Pancreas (tissue), 10 donors: ENCODE measurements around the gene MEAF6. TPM values are rescaled to one million over a fixed set of nuclear protein-coding genes. Genes with fewer than 3 reads are reported as not detected.

Experiments used
- ATAC-seq, 4 donors: fragments of 200-7000 bp; cut with Tn5 transposase; one replicate each; pipeline versions ENCODE4 v1.8.0 to v1.9.1; 2020; ENCODE audit warnings: mild to moderate bottlenecking in 4 of 4, moderate library complexity in 4 of 4
- DNase-seq, 6 donors: peaks; one replicate each; pipeline ENCODE4 v3.0.0-alpha.2; 2020
- FAIRE-seq: peaks from 2 replicates; lab custom pipeline; 2012; peaks lifted over from hg19 to GRCh38; lab: Jason Lieb, UNC
- H3K27ac ChIP-seq, 4 donors: fragments of 200-600 bp; sonication (generic); 1 replicate in 3 of 4; 2 replicates in 1 of 4; pipeline versions ENCODE4 v1.5.0 to v1.8.0; 2020
- H3K27me3 ChIP-seq, 4 donors: fragments of 200-600 bp; one replicate each; pipeline ENCODE4 v1.8.0; 2021
- H3K36me3 ChIP-seq, 3 donors: fragments of 200-600 bp; sonication (generic) in 1 of 3; one replicate each; pipeline versions ENCODE4 v1.5.0 to v1.8.0; 2020 to 2021
- H3K4me1 ChIP-seq, 3 donors: fragments of 200-600 bp; one replicate each; pipeline ENCODE4 v1.8.0; 2021
- H3K4me3 ChIP-seq, 4 donors: fragments of 200-600 bp; sonication (generic) in 2 of 4; one replicate each; pipeline versions ENCODE4 v1.5.0 to v1.8.0; 2020 to 2021
- H3K9me3 ChIP-seq, 4 donors: fragments of 200-600 bp; one replicate each; pipeline ENCODE4 v1.8.0; 2021
- CTCF ChIP-seq, 4 donors: fragments of 200-600 bp; sonication (generic) in 3 of 4; IDR thresholded peaks; one replicate each; pipeline versions ENCODE4 v1.5.0 to v1.8.0; 2021; ENCODE audit warnings: antibody characterized with exemption in 4 of 4
- WGBS, 2 donors: extraction: QIAGEN DNeasy Blood & Tissue Kit; methylation state at CpG; one replicate each; pipeline ENCODE4 v1.1.7; 2013; 5-methylcytosine and 5-hydroxymethylcytosine counted together
- intact Hi-C, 3 donors: fragments of 100-400 bp; cut with DNase I; formaldehyde crosslinking; loops; one replicate each; pipeline versions ENCODE4 v1.11.1 to v1.14.2; 2022
- polyA plus RNA-seq, 2 donors: library from polyadenylated mRNA; stranded (reverse); fragments of 200-250 nt; gene quantifications; one replicate each; pipeline ENCODE4 v1.2.3, GENCODE V29; 2013
- total RNA-seq, 6 donors: library from RNA; stranded (reverse); fragmentation: NEBNext Ultra II Directional in 4 of 6; extraction: Animal tissue kit (Norgen Biotek cat#: 25700) in 4 of 6; gene quantifications; one replicate each; pipeline versions ENCODE4 v1.2.1 to v1.2.4, GENCODE V29; 2021 to 2023
- donor health status: healthy with polysubstance abuse.
- donor health status: DM: no; HTN: no; CAD: no; lungs with moderate emphysema.
- donor health status: DM: no; HTN: no; CAD: no.
- donor health status: control.
- donor health status: control.
- donor health status: Bipolar disorder and iron deficiency.
- donor health status: DM: yes; HTN: yes; CAD: no.
- donor health status: DM: no; HTN: no; CAD: no.
- donor health status: DM: no; HTN: no; CAD: no.
- donor health status: DM: yes; HTN: yes; CAD: no.

The MEAF6 gene
- total and polyA plus RNA-seq, 8 donors = 26.1 to 59.8 (median 28.3) TPM

DNA sequence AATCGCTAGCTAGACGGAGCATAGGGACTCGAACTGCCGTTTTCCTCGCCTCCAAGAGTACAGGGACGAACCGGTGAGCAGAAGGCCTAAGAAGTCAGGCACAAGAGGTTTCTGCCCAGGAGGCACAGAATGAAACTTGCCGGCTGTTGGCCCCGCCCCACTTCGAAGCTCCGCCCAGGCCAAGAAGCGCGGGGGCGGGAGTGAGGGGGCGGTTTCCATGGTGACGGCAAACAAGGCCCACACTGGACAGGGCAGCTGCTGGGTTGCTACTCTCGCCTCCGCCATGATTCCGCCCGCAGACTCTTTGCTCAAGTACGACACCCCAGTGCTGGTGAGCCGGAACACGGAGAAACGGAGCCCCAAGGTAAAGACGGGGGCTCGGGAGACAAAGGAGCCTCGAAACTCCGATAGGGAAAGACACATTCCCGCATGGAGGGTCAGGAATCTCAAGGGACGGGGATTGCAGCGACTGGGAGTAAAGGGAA is 42.2 kb upstream of the MEAF6 start, which contains the start of gene DNALI1:
Gene DNALI1 (plus strand): TSS at position 229 of the 485 bp plus-strand sequence. CDS start 55 bp downstream, at position 284.
- Histone ChIP-seq H3K4me3 (peak within 1 kb of the TSS; percentile 21 to 59 (median 36)), H3K9me3 (no peaks in the 10 kb centered on the region), H3K4me1 (peaks cover 7 to 23% (median 9%) of the 10 kb centered on the region in 3 donors), H3K27ac (peak within 1 kb of the TSS in 3 of 4 donors; percentile 20 to 44 (median 33)), H3K27me3 (no peaks in the 10 kb centered on the region), H3K36me3 (peaks cover 0 to 2% (median 0%) of the 10 kb centered on the region in 3 donors)
- WGBS, 2 donors = 3 to 4% methylated on average over 31 of the region's 31 CpGs
- peak; percentile 91 to 96 (median 94) for ATAC-seq
- DNase-seq = peak; percentile 90 to 98 (median 96)
- TF ChIP-seq CTCF (IDR thresholded peaks at IDR 0.05) = no peak
- intact Hi-C loops = no loop called here
- FAIRE-seq = no peak

DNA sequence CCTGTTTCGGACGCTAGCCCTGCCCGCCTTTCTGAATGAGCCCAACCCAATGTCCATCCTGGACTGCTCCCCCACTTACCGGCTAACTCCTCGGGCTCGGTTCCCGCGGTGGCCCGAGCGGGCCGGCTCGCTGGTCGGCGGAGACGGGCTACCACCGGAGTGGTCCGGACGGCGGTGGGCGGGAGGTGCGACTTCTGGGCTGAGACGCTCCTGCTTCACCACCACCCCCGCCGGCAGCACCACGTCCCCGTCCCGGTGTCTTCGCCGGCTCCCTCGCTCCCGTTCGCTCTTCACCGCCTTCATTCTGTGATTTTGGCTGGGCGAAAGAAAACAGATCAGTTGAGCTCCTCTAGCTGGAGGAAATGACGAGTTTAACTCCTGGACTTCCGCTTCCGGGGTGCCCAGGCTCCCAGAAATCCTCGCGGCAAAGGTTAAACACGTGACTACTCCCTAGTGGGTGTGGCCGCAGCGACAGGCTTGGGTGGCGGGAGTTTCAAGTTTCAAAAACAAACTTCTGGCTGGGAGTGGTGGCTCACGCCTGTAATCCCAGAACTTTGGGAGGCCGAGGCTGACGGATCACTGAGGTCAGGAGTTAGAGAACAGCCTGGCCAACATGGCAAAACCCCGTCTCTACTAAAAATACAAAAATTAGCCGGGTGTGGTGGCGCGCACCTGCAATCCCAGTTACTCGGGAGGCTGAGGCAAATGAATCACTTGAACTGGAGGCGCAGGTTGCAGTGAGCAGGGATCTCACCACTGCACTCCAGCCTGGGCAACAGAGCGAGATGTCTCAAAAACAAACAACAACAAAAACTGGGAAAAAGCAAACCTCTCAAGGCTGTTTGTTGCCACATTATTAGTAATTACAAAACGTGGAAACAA is 39.6 kb upstream of the MEAF6 start, which contains the start of gene SNIP1:
Gene SNIP1 (minus strand): TSS at position 367 of the 882 bp plus-strand sequence. CDS start 64 bp downstream, at position 303.
- Histone ChIP-seq H3K27ac (peak within 1 kb of the TSS; percentile 69 to 88 (median 84)), H3K9me3 (no peaks in the 10 kb centered on the region), H3K27me3 (no peaks in the 10 kb centered on the region), H3K36me3 (no peaks in the 10 kb centered on the region), H3K4me3 (peak within 1 kb of the TSS; percentile 80 to 99 (median 96)), H3K4me1 (peaks cover 7 to 23% (median 9%) of the 10 kb centered on the region in 3 donors)
- peak; percentile 88 to 95 (median 93) for DNase-seq
- ATAC-seq = peak; percentile 83 to 96 (median 92)
- FAIRE-seq = peak; percentile 77
- TF ChIP-seq CTCF (IDR thresholded peaks at IDR 0.05) = no peak
- intact Hi-C loops = no loop called here
- WGBS, 2 donors = 12% methylated on average over 53 to 54 of the region's 54 CpGs

DNA sequence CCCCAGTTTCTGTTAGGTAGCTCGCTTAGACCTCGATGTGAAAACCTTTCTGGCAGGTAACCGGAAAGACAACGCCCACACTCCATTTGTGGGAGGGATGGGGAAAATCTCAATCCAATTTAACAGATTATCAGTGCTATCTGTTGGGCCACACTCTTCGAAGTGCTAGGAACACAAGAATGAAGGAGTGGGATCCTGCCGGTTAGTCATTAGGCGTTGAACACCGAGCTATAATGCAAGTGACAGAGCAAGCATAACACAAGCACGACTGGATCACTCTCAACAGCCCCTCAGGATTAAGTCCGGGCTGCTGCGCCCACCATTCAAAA is 39.0 kb upstream of the MEAF6 start:
- H3K9me3 ChIP-seq = no peaks in the 10 kb centered on the region

GRCh38 chr1:37549341-37549740 is 34.8 kb upstream of the MEAF6 start:
- Histone ChIP-seq H3K36me3 (peaks cover 0 to 25% (median 0%) of the 10 kb centered on the region in 3 donors), H3K27ac (no peak overlapping the region), H3K4me3 (no peak overlapping the region), H3K9me3 (no peaks in the 10 kb centered on the region), H3K4me1 (peaks cover 3 to 11% (median 9%) of the 10 kb centered on the region in 3 donors), H3K27me3 (no peaks in the 10 kb centered on the region)
- intact Hi-C loops = no loop called here
- DNase-seq (no peak), ATAC-seq (no peak), FAIRE-seq (no peak)
- no peak for TF ChIP-seq CTCF (IDR thresholded peaks at IDR 0.05)
- 87 to 90% methylated on average over 6 of the region's 6 CpGs for WGBS, 2 donors

More for the DNA sequence above, 39.0 kb upstream of the MEAF6 start:
- no peak for FAIRE-seq
- TF ChIP-seq CTCF (IDR thresholded peaks at IDR 0.05) = no peak
- H3K36me3 ChIP-seq = peaks cover 0 to 4% (median 0%) of the 10 kb centered on the region in 3 donors
- no peak for ATAC-seq
- peak overlapping the region; percentile 80 to 99 (median 96) for H3K4me3 ChIP-seq
- DNase-seq = no peak
- peaks cover 7 to 23% (median 9%) of the 10 kb centered on the region in 3 donors for H3K4me1 ChIP-seq
- H3K27ac ChIP-seq = peak overlapping the region; percentile 69 to 88 (median 84)
- H3K27me3 ChIP-seq = no peaks in the 10 kb centered on the region
- 1% methylated on average over 11 of the region's 11 CpGs for WGBS, 2 donors
- intact Hi-C loops = no loop called here
